OCI-LY1 (cell line): ENCODE data around the gene TRIM25.

Source experiments
- H2AFZ ChIP-seq: fragments of 200-600 bp; sonication (generic), shearing (Covaris generic); 2 replicates; pipeline ENCODE4 v1.6.0; 2014; ENCODE audit warnings: antibody characterized with exemption, mild to moderate bottlenecking, low read length
- H3F3A ChIP-seq: fragments of 200-600 bp; sonication (generic), shearing (Covaris generic); 2 replicates; pipeline ENCODE4 v1.6.0; 2014; ENCODE audit warnings: mild to moderate bottlenecking, antibody characterized with exemption, low read length, moderate library complexity; ENCODE audit not compliant: insufficient read depth
- H3K27ac ChIP-seq: fragments of 200-600 bp; sonication (generic); 2 replicates; pipeline ENCODE4 v1.5.1; 2014; ENCODE audit warnings: low read length, mixed run types, mild to moderate bottlenecking, low read depth; ENCODE audit not compliant: poor library complexity, severe bottlenecking
- H3K27me3 ChIP-seq: fragments of 200-600 bp; sonication (generic); 2 replicates; pipeline ENCODE4 v1.6.0; 2014; ENCODE audit warnings: antibody characterized with exemption, mild to moderate bottlenecking, low read length, moderate library complexity; ENCODE audit not compliant: insufficient read depth
- H3K36me3 ChIP-seq: fragments of 200-600 bp; sonication (generic); 2 replicates; pipeline ENCODE4 v1.6.1; 2014; ENCODE audit warnings: mild to moderate bottlenecking, antibody characterized with exemption, low read length, moderate library complexity, mixed read lengths; ENCODE audit not compliant: insufficient read depth
- H3K4me1 ChIP-seq: fragments of 200-600 bp; sonication (generic); 2 replicates; pipeline ENCODE4 v1.5.1; 2014; ENCODE audit warnings: mild to moderate bottlenecking, low read length, moderate library complexity; ENCODE audit not compliant: insufficient read depth, severe bottlenecking
- H3K4me2 ChIP-seq: fragments of 200-600 bp; sonication (generic), shearing (Covaris generic); 2 replicates; pipeline ENCODE4 v1.6.1; 2014; ENCODE audit warnings: low read length
- H3K4me3 ChIP-seq: fragments of 200-600 bp; sonication (generic); 2 replicates; pipeline ENCODE4 v1.5.1; 2014; ENCODE audit warnings: low read length, low read depth, mild to moderate bottlenecking, mixed read lengths; ENCODE audit not compliant: poor library complexity, severe bottlenecking
- H3K79me2 ChIP-seq: fragments of 200-600 bp; shearing (Covaris generic); 2 replicates; pipeline ENCODE4 v1.6.1; 2016; ENCODE audit warnings: mixed run types, low read length, mixed read lengths; ENCODE audit not compliant: insufficient read depth
- H3K9ac ChIP-seq: fragments of 200-600 bp; sonication (generic), shearing (Covaris generic); 2 replicates; pipeline ENCODE4 v1.6.1; 2014; ENCODE audit warnings: mild to moderate bottlenecking, low read length, mixed read lengths
- H3K9me2 ChIP-seq: fragments of 200-600 bp; sonication (generic), shearing (Covaris generic); 2 replicates; pipeline ENCODE4 v1.6.1; 2014; ENCODE audit warnings: low read depth, mild to moderate bottlenecking, low read length, mixed read lengths
- H3K9me3 ChIP-seq: fragments of 200-600 bp; shearing (Covaris generic); 2 replicates; pipeline ENCODE4 v1.6.1; 2014; ENCODE audit warnings: low read length, mixed read lengths
- H4K20me1 ChIP-seq: fragments of 200-600 bp; sonication (generic), shearing (Covaris generic); 2 replicates; pipeline ENCODE4 v1.6.0; 2016; ENCODE audit warnings: mild to moderate bottlenecking, low read length; ENCODE audit not compliant: insufficient read depth
- EZH2 ChIP-seq: fragments of 200-600 bp; sonication (generic), shearing (Covaris generic); IDR thresholded peaks from 2 replicates; pipeline ENCODE4 v1.8.0; 2017; ENCODE audit warnings: borderline replicate concordance, mixed run types, mild to moderate bottlenecking, antibody characterized with exemption, low read length, moderate library complexity, mixed read lengths
- TF ChIP-seq, protein P1 (sequence below): fragments of 200-600 bp; sonication (generic), shearing (Covaris generic); IDR thresholded peaks from 2 replicates; pipeline ENCODE4 v1.5.1; 2017; ENCODE audit warnings: mild to moderate bottlenecking, antibody characterized with exemption, low read length, moderate library complexity, mixed read lengths

Gene TRIM25

DNA sequence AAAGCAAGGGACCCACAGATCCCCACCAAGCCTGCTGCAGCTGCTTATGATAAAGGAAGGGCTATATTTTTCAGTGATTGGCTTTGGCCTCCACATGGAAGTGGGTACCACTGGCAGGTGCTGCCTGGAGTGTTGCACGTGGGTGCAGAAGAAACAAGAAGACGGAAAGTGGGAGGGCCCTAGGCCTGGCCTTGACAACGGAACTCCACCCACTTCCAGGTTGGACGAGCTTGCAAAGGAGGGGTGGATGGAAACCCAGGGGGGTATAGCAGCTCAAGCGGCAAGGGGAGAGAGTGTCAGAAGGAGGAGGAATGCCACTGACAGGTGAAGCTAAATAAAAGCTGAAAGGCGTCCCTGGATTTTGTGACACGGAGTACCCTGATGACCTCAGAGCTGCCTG, 20.3 kb downstream of the TRIM25 start:
- no peaks in the 10 kb centered on the region for H4K20me1 ChIP-seq
- H2AFZ ChIP-seq = no peak overlapping the region
- H3K9me2 ChIP-seq = no peaks in the 10 kb centered on the region
- H3K4me1 ChIP-seq = peaks cover 20% of the 10 kb centered on the region
- peaks cover 87% of the 10 kb centered on the region for H3K36me3 ChIP-seq
- H3K27me3 ChIP-seq = no peaks in the 10 kb centered on the region
- H3K9me3 ChIP-seq = no peaks in the 10 kb centered on the region
- no peak overlapping the region for H3K4me3 ChIP-seq
- H3F3A ChIP-seq = no peaks in the 10 kb centered on the region
- no peaks in the 10 kb centered on the region for H3K79me2 ChIP-seq
- H3K27ac ChIP-seq = no peak overlapping the region
- H3K9ac ChIP-seq = no peak overlapping the region
- no peak overlapping the region for H3K4me2 ChIP-seq
- no peak for TF ChIP-seq EZH2
- TF ChIP-seq, protein P1, sequence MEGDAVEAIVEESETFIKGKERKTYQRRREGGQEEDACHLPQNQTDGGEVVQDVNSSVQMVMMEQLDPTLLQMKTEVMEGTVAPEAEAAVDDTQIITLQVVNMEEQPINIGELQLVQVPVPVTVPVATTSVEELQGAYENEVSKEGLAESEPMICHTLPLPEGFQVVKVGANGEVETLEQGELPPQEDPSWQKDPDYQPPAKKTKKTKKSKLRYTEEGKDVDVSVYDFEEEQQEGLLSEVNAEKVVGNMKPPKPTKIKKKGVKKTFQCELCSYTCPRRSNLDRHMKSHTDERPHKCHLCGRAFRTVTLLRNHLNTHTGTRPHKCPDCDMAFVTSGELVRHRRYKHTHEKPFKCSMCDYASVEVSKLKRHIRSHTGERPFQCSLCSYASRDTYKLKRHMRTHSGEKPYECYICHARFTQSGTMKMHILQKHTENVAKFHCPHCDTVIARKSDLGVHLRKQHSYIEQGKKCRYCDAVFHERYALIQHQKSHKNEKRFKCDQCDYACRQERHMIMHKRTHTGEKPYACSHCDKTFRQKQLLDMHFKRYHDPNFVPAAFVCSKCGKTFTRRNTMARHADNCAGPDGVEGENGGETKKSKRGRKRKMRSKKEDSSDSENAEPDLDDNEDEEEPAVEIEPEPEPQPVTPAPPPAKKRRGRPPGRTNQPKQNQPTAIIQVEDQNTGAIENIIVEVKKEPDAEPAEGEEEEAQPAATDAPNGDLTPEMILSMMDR = no peak

DNA sequence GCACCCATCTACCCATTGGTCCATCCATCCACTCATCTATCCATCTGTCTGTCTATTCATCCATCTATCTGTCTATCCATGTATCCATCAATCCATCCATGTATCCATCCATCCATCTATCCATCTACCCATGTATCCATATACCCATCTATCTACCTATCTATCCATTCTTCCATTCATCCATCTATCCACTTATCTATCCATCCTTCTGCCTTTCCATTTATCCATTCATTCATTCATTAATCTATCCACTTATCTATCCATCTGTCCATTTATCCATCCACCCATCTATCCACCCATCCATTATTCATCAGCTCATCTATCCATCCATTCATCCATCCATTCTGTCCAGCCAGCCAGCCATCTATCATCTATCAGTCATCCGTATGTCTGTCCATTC, 21.5 kb downstream of the TRIM25 start:
- H3K79me2 ChIP-seq = no peaks in the 10 kb centered on the region
- peaks cover 3% of the 10 kb centered on the region; the same call in 1 of the 2 replicates for H3K9me3 ChIP-seq
- no peak overlapping the region for H2AFZ ChIP-seq
- H3K4me2 ChIP-seq = no peak overlapping the region
- no peak overlapping the region for H3K4me3 ChIP-seq
- no peak overlapping the region for H3K9ac ChIP-seq
- H3F3A ChIP-seq = no peaks in the 10 kb centered on the region
- no peaks in the 10 kb centered on the region for H4K20me1 ChIP-seq
- H3K27ac ChIP-seq = no peak overlapping the region
- H3K27me3 ChIP-seq = no peaks in the 10 kb centered on the region
- H3K36me3 ChIP-seq = peaks cover 91% of the 10 kb centered on the region
- H3K9me2 ChIP-seq = no peaks in the 10 kb centered on the region
- peaks cover 12% of the 10 kb centered on the region for H3K4me1 ChIP-seq
- TF ChIP-seq, protein P1 = no peak
- no peak for TF ChIP-seq EZH2

DNA sequence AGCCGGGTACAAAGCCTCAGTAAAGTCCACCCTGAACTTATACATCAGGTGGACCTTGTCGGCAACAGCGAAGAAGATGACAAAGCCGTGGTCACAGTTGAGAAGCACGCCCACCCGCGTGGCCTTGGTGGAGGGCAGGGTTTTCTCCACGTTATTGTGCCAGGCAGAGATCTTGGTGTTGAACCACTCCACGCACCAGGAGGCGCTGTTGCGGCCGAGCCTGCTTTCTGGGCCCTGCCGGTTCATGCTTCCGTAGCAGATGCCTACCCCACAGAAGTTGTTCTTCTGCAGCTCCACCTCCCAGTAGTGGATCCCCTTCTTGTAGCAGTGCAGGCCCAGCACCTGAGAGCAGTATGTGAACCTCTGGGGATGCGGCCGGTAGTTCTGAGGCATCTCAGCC, 22.1 kb downstream of the TRIM25 start:
- H4K20me1 ChIP-seq = no peaks in the 10 kb centered on the region
- no peaks in the 10 kb centered on the region for H3F3A ChIP-seq
- no peaks in the 10 kb centered on the region for H3K79me2 ChIP-seq
- H3K36me3 ChIP-seq = peaks cover 95% of the 10 kb centered on the region
- TF ChIP-seq, protein P1 = peak; percentile 88
- no peak for TF ChIP-seq EZH2
- peaks cover 3% of the 10 kb centered on the region; the same call in 1 of the 2 replicates for H3K9me3 ChIP-seq
- H3K4me2 ChIP-seq = no peak overlapping the region
- H3K9me2 ChIP-seq = no peaks in the 10 kb centered on the region
- H2AFZ ChIP-seq = no peak overlapping the region
- H3K4me1 ChIP-seq = peaks cover 6% of the 10 kb centered on the region
- no peak overlapping the region for H3K9ac ChIP-seq
- H3K4me3 ChIP-seq = no peak overlapping the region
- H3K27ac ChIP-seq = no peak overlapping the region
- H3K27me3 ChIP-seq = no peaks in the 10 kb centered on the region
